HG03103 (cell line): ENCODE results near the gene RBFA.
A peak's percentile ranks its signal among the peaks of the same experiment; 100 is the strongest.
"Not testable (repeated sequence)": the region's sequence is repeated elsewhere in the genome, so short reads cannot be mapped to it uniquely, and the experiment has no call there.

ENCODE experiments used
- ATAC-seq: cut with Tn5 transposase; IDR thresholded peaks from one replicate; pipeline ENCODE4 v1.9.1; 2021; ENCODE audit warnings: low read depth; ENCODE audit not compliant: unreplicated experiment

Gene RBFA

GRCh38 chr18:80034068-80034851, at the start of gene RBFA:
TSS of gene RBFA (plus strand) at chr18:80034434. CDS start at chr18:80034496, 62 bp downstream.
- peak; percentile 70 for ATAC-seq

GRCh38 chr18:79985172-79985571, 49.1 kb upstream of the RBFA start:
- ATAC-seq: no peak

- ATAC-seq: no peak
Observed at GRCh38 chr18:79986726-79987125, 47.5 kb upstream of the RBFA start.

GRCh38 chr18:79987566-79987965, 46.7 kb upstream of the RBFA start:
- ATAC-seq: no peak

GRCh38 chr18:79988071-79988450, 46.2 kb upstream of the RBFA start:
- ATAC-seq: peak; percentile 52

GRCh38 chr18:79988451-79989194, 45.6 kb upstream of the RBFA start, which contains the start of gene TXNL4A:
TSS of gene TXNL4A (minus strand) at chr18:79988563. CDS start at chr18:79988392, 171 bp downstream.
- peak; percentile 94 for ATAC-seq

GRCh38 chr18:79989195-79989497, 45.1 kb upstream of the RBFA start:
- no peak for ATAC-seq

- no peak for ATAC-seq
Observed at GRCh38 chr18:79991494-79991893, 42.7 kb upstream of the RBFA start.

GRCh38 chr18:79999701-80000100, 34.5 kb upstream of the RBFA start:
- not testable (repeated sequence) for ATAC-seq

GRCh38 chr18:80000877-80001276, 33.4 kb upstream of the RBFA start:
- no peak for ATAC-seq

GRCh38 chr18:80002468-80002867, 31.8 kb upstream of the RBFA start:
- no peak for ATAC-seq

- ATAC-seq: no peak
Observed at GRCh38 chr18:80004600-80005342, 29.5 kb upstream of the RBFA start.

GRCh38 chr18:80006724-80007123, 27.5 kb upstream of the RBFA start:
- no peak for ATAC-seq

- no peak for ATAC-seq
Observed at GRCh38 chr18:80009661-80010550, 24.3 kb upstream of the RBFA start.

GRCh38 chr18:80010551-80010906, 23.7 kb upstream of the RBFA start:
- no peak for ATAC-seq

GRCh38 chr18:80011496-80012137, 22.6 kb upstream of the RBFA start:
- ATAC-seq: not testable (repeated sequence)

- no peak for ATAC-seq
Observed at GRCh38 chr18:80012714-80013113, 21.5 kb upstream of the RBFA start.

GRCh38 chr18:80022613-80023012, 11.6 kb upstream of the RBFA start:
- no peak for ATAC-seq

- ATAC-seq: no peak
Observed at GRCh38 chr18:80023173-80023572, 11.1 kb upstream of the RBFA start.

GRCh38 chr18:80026363-80026762, 7.9 kb upstream of the RBFA start:
- no peak for ATAC-seq
